GM19351 (cell line): ENCODE measurements around the gene ASAH2B.
"Not testable (repeated sequence)": the region's sequence is repeated elsewhere in the genome, so short reads cannot be mapped to it uniquely, and the experiment has no call there.

Source experiments
- ATAC-seq: cut with Tn5 transposase; IDR thresholded peaks from one replicate; pipeline ENCODE4 v1.9.1; 2021; ENCODE audit warnings: mild to moderate bottlenecking, moderate library complexity; ENCODE audit not compliant: unreplicated experiment

ASAH2B gene

GRCh38 chr10:50739618-50740292 is at the start of gene ASAH2B:
Gene ASAH2B, plus strand, starts transcription at chr10:50739936. Its CDS starts 5,195 bp downstream, at chr10:50745131.
- ATAC-seq, result peak; percentile 86

DNA sequence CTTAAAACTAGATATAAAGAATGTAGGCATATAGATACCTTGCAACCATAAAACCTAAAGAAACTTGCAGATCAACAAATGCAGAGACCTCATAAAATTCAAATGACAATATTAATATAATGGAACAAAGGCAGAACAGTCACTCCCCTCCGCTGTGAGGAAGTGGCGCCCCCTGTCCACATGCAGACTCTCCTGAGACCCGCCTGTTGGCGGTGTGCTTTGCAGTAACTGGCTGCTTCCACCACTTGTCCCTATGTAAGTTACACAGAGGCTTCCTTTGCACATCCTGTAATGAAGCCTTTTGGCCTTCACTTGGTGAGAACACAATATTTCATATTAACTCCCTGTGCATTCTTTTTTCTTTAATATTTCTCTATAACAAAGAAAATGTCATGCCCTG is 41.9 kb upstream of the ASAH2B start:
- ATAC-seq, result not testable (repeated sequence)

GRCh38 chr10:50701947-50702346 is 37.8 kb upstream of the ASAH2B start:
- not testable (repeated sequence) for ATAC-seq

- ATAC-seq, result not testable (repeated sequence)
Measured at GRCh38 chr10:50702997-50703396, 36.7 kb upstream of the ASAH2B start.

GRCh38 chr10:50704436-50705079 is 35.2 kb upstream of the ASAH2B start:
- ATAC-seq, result peak; percentile 61

- not testable (repeated sequence) for ATAC-seq
Measured at GRCh38 chr10:50706006-50706405, 33.7 kb upstream of the ASAH2B start.

- ATAC-seq, result not testable (repeated sequence)
Measured at GRCh38 chr10:50710241-50710640, 29.5 kb upstream of the ASAH2B start.

DNA sequence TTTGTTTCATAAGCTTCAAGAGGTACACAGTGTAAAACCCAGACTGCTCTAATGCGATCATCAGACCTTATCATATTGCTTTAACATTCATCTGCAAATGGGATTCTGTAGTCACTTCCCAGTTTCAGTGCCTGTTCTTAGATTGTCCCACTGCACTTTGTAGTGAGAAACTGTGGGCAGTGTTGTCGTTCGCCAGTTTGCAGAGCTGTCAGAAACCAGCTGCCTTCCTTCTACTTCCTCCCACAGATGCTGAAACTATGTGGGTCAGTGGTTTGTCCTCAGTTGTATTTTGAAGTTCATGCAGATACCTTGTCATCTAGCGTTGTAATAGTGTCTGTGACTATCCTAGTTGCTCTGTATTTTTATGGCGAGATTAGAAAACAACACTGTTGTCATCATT is 15.9 kb upstream of the ASAH2B start:
- peak; percentile 93 for ATAC-seq

GRCh38 chr10:50728112-50728511 is 11.6 kb upstream of the ASAH2B start:
- not testable (repeated sequence) for ATAC-seq

DNA sequence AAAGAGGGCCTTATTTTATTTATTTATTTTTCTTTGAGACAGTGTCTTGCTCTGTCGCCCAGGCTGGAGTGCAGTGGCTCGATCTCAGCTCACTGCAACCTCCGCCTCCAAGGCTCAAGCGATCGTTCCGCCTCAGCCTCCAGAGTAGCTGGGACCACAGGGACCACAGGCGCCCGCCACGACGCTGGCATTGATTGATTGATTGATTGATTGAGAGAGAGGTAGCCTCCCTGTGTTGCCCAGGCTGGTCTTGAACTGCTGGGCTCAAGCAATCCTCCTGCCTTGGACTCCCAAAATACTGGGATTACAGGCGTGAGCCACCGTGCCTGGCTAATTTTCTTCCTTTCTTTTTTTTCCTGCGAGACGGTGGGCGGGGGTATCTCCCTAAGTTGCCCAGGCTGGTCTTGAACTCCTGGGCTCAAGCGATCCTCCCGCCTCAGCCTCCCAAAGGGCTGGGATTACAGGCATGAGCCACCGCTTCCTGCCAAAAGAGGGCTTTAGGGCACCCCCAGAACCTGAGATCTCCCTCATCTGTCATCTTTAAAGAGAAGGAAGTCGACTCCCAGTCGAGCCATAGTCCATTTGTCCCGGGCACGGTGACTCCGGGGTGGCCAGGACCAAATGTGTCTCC is 634 bp upstream of the ASAH2B start:
- not testable (repeated sequence) for ATAC-seq

- ATAC-seq, result peak; percentile 35
Measured at GRCh38 chr10:50740293-50740648, 535 bp downstream of the ASAH2B start.

DNA sequence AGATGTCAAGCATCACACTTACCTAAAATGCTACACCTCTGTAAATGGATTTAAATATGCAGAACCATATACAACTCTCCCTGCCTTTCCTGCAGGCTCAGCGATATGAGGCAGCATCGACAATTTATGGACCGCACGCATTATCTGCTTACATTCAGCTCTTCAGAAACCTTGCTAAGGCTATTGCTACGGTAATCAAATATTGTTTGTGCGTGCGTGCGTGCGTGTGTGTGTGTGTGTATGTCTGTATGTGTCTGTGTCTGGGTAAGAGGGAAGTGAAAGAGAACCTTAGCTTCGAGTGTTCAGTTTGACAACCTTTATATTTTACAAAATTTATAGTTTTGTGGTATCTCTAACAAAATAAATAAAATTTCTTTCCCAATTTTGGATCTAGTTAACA is 3.1 kb downstream of the ASAH2B start:
- ATAC-seq, result not testable (repeated sequence)

GRCh38 chr10:50766774-50767513 is 27.2 kb downstream of the ASAH2B start:
- not testable (repeated sequence) for ATAC-seq

DNA sequence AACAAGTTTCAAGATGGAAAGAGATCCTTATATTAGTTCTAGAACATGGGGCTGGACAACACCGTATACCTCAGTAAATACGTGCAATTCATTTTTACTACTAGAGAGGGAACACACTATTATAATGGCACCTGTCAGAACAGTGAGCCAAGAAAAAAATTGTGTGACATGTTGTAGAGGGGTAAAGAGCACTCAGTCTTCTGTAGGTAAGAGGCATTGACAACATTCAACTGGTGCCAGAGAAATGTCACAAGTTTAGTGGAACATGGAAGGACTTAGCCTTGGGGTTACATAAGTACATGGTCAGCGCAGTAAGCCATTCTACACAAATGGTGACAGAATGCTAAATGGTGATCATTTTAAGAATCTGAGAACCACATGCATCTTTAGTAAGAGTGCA is 32.3 kb downstream of the ASAH2B start:
- ATAC-seq, result not testable (repeated sequence)

- ATAC-seq, result not testable (repeated sequence)
Measured at GRCh38 chr10:50774868-50775267, 35.1 kb downstream of the ASAH2B start.

GRCh38 chr10:50780036-50780435 is 40.3 kb downstream of the ASAH2B start:
- not testable (repeated sequence) for ATAC-seq

DNA sequence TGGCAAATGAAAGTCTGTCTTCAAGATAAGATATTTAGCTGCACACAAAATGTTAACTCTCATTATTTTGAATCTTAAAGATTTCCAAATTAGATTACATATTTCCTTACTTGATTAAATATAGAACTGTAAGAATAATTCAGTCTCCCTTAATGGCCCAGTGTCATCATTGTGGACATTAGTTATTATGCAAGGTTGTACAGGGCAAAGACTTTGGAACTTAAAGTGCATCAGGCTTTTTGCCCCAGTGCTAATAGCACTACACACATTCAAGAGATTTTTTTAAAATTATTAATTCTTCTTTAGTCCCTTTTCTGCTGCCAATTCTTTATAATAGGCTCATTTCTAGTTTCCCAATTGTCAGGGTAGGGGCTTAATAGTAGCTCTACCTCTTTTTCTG is 42.3 kb downstream of the ASAH2B start:
- not testable (repeated sequence) for ATAC-seq

DNA sequence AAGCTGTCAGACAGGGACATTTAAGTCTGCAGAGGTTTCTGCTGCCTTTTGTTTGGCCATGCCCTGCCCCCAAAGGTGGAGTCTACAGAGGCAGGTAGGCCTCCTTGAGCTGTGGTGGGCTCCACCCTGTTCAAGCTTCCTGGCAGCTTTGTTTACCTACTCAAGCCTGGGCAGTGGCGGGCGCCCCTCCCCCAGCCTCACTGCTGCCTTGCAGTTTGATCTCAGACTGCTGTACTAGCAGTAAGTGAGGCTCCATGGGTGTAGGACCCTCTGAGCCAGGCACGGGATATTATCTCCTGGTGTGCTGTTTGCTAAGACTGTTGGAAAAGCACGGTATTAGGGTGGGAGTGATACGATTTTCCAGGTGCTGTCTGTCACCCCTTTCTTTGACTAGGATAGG is 48.2 kb downstream of the ASAH2B start:
- not testable (repeated sequence) for ATAC-seq

- ATAC-seq, result peak; percentile 64
Measured at GRCh38 chr10:50788951-50789945, 49.5 kb downstream of the ASAH2B start.

- no peak for ATAC-seq
Measured at GRCh38 chr10:50794490-50794889, 54.8 kb downstream of the ASAH2B start.
